Measurements from ENCODE around the gene PELI1. TPM values are rescaled to one million over a fixed set of nuclear protein-coding genes. Genes with fewer than 3 reads are reported as not detected.

Gene PELI1
- total RNA-seq, 1 experiment from 2014 or later, result 26.2 TPM

- no peak overlapping the region for H3K27ac Mint-ChIP-seq (ENCODE audit: unreplicated experiment)
- TF ChIP-seq CTCF (IDR thresholded peaks at IDR 0.05; ENCODE audit: unreplicated experiment), result no peak
- CTCF ChIA-PET, result interaction anchor here (0.8 to 1.0 kb wide), 2 partner anchors 10 kb away, joined by 3 to 5 read pairs; no protein-coding TSS in a partner anchor
- peaks cover 16% of the 10 kb centered on the region for H3K36me3 Mint-ChIP-seq (ENCODE audit: insufficient read depth, unreplicated experiment)
- H3K9me3 Mint-ChIP-seq (ENCODE audit: low read depth, unreplicated experiment), result no peaks in the 10 kb centered on the region
- no TSS peak for BruUV-seq (replicated peaks)
- peaks cover 66% of the 10 kb centered on the region for H3K4me1 Mint-ChIP-seq (ENCODE audit: low read depth, unreplicated experiment)
- intact Hi-C loops (cut with micrococcal nuclease; ENCODE audit: unreplicated experiment), result loop anchor here (2.0 to 10.0 kb wide), 2 partner anchors 14 to 410 kb away; no protein-coding TSS in a partner anchor
- no peak overlapping the region for H3K4me3 Mint-ChIP-seq (ENCODE audit: low read depth, unreplicated experiment)
- DNase-seq, result no peak
- H3K27me3 Mint-ChIP-seq (ENCODE audit: unreplicated experiment), result no peaks in the 10 kb centered on the region
Observed at GRCh38 chr2:64124571-64124970, 19.6 kb downstream of the PELI1 start.

GRCh38 chr2:64124168-64124567 lies 20.1 kb downstream of the PELI1 start:
- TF ChIP-seq CTCF (IDR thresholded peaks at IDR 0.05; ENCODE audit: unreplicated experiment), result no peak
- H3K27ac Mint-ChIP-seq (ENCODE audit: unreplicated experiment), result no peak overlapping the region
- H3K4me1 Mint-ChIP-seq (ENCODE audit: low read depth, unreplicated experiment), result peaks cover 66% of the 10 kb centered on the region
- BruUV-seq (replicated peaks), result no TSS peak
- H3K27me3 Mint-ChIP-seq (ENCODE audit: unreplicated experiment), result no peaks in the 10 kb centered on the region
- H3K9me3 Mint-ChIP-seq (ENCODE audit: low read depth, unreplicated experiment), result no peaks in the 10 kb centered on the region
- no peak for DNase-seq
- no peak overlapping the region for H3K4me3 Mint-ChIP-seq (ENCODE audit: low read depth, unreplicated experiment)
- H3K36me3 Mint-ChIP-seq (ENCODE audit: insufficient read depth, unreplicated experiment), result peaks cover 16% of the 10 kb centered on the region
- intact Hi-C loops (cut with micrococcal nuclease; ENCODE audit: unreplicated experiment), result loop anchor here (2.0 to 10.0 kb wide), 2 partner anchors 15 to 411 kb away; no protein-coding TSS in a partner anchor
- CTCF ChIA-PET, result interaction anchor here (0.8 to 1.0 kb wide), 2 partner anchors 10 kb away, joined by 3 to 5 read pairs; no protein-coding TSS in a partner anchor

DNA sequence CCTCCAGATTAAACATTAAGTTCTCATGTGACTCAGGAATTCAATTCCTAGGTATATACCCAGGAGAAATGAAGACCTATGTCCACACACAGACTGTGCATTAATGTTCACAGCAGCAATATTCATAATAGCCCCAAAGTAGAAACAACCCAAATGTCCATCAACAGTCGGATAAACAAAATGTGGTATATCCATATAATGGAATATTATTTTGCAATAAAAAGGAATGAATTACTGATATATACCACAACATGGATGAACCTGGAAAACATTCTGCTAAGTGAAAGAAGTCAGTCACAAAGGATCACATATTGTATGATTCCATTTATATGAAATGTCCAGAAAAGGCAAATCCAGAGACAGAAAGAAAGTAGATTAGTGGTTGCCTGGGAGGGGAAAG lies 20.5 kb downstream of the PELI1 start:
- Mint-ChIP-seq H3K27me3 (ENCODE audit: unreplicated experiment) (no peaks in the 10 kb centered on the region), H3K27ac (ENCODE audit: unreplicated experiment) (no peak overlapping the region), H3K4me1 (ENCODE audit: low read depth, unreplicated experiment) (peaks cover 62% of the 10 kb centered on the region), H3K9me3 (ENCODE audit: low read depth, unreplicated experiment) (no peaks in the 10 kb centered on the region), H3K36me3 (ENCODE audit: insufficient read depth, unreplicated experiment) (peaks cover 16% of the 10 kb centered on the region), H3K4me3 (ENCODE audit: low read depth, unreplicated experiment) (no peak overlapping the region)
- TF ChIP-seq CTCF (IDR thresholded peaks at IDR 0.05; ENCODE audit: unreplicated experiment), result no peak
- CTCF ChIA-PET, result interaction anchor here (1.0 kb wide), 1 partner anchor 11 kb away, joined by 3 read pairs; no protein-coding TSS in a partner anchor
- intact Hi-C loops (cut with micrococcal nuclease; ENCODE audit: unreplicated experiment), result loop anchor here (2.0 to 10.0 kb wide), 2 partner anchors 15 to 411 kb away; no protein-coding TSS in a partner anchor
- DNase-seq, result no peak
- no TSS peak for BruUV-seq (replicated peaks)

- DNase-seq, result no peak
- intact Hi-C loops (cut with micrococcal nuclease; ENCODE audit: unreplicated experiment), result loop anchor here (10.0 kb wide), 1 partner anchor 412 kb away; no protein-coding TSS in a partner anchor
- H3K36me3 Mint-ChIP-seq (ENCODE audit: insufficient read depth, unreplicated experiment), result peaks cover 16% of the 10 kb centered on the region
- CTCF ChIA-PET, result interaction anchor here (0.6 kb wide), 1 partner anchor 9 kb away, joined by 5 read pairs; no protein-coding TSS in a partner anchor
- no peak for TF ChIP-seq CTCF (IDR thresholded peaks at IDR 0.05; ENCODE audit: unreplicated experiment)
- no peaks in the 10 kb centered on the region for H3K27me3 Mint-ChIP-seq (ENCODE audit: unreplicated experiment)
- peak overlapping the region; percentile 68 for H3K27ac Mint-ChIP-seq (ENCODE audit: unreplicated experiment)
- no peaks in the 10 kb centered on the region for H3K9me3 Mint-ChIP-seq (ENCODE audit: low read depth, unreplicated experiment)
- H3K4me3 Mint-ChIP-seq (ENCODE audit: low read depth, unreplicated experiment), result peak overlapping the region; percentile 37
- BruUV-seq (replicated peaks), result no TSS peak
- peaks cover 56% of the 10 kb centered on the region for H3K4me1 Mint-ChIP-seq (ENCODE audit: low read depth, unreplicated experiment)
Observed at GRCh38 chr2:64122358-64122757, 21.9 kb downstream of the PELI1 start.
